Mucosa of descending colon (tissue), 3 donors: ENCODE measurements around the gene RHBDL1. TPM values are rescaled to one million over a fixed set of nuclear protein-coding genes. Genes with fewer than 3 reads are reported as not detected.

ENCODE experiments used
- ATAC-seq: fragments of 200-7000 bp; cut with Tn5 transposase; one replicate; pipeline ENCODE4 v1.9.1; 2020; ENCODE audit warnings: mild to moderate bottlenecking, moderate library complexity
- DNase-seq, 3 donors: peaks; one replicate each; pipeline ENCODE4 v3.0.0-alpha.2; 2020
- H3K36me3 ChIP-seq: fragments of 200-600 bp; one replicate; pipeline ENCODE4 v1.8.0; 2021; ENCODE audit warnings: low read depth, mild to moderate bottlenecking
- H3K4me1 ChIP-seq: fragments of 200-600 bp; one replicate; pipeline ENCODE4 v1.8.0; 2021; ENCODE audit warnings: low read depth, mild to moderate bottlenecking
- H3K4me3 ChIP-seq: fragments of 200-600 bp; one replicate; pipeline ENCODE4 v1.8.0; 2021; ENCODE audit warnings: mild to moderate bottlenecking
- H3K9me3 ChIP-seq: fragments of 200-600 bp; one replicate; pipeline ENCODE4 v1.8.0; 2021; ENCODE audit warnings: mild to moderate bottlenecking
- CTCF ChIP-seq: fragments of 200-600 bp; IDR thresholded peaks from one replicate; pipeline ENCODE4 v1.8.0; 2022; ENCODE audit warnings: antibody characterized with exemption, mild to moderate bottlenecking
- intact Hi-C, 2 donors: fragments of 100-400 bp; cut with DNase I in 1 of 2; cut with micrococcal nuclease in 1 of 2; formaldehyde crosslinking; loops; one replicate each; pipeline versions ENCODE4 v1.11.0 to v1.11.1; 2022; cut with DNase I, micrococcal nuclease
- total RNA-seq, 3 donors: library from RNA; stranded (reverse); fragmentation: NEBNext Ultra II Directional in 2 of 3; extraction: Animal tissue kit (Norgen Biotek cat#: 25700) in 2 of 3; gene quantifications; one replicate each; pipeline versions ENCODE4 v1.2.1 to v1.2.4, GENCODE V29; 2021 to 2023
- donor health status: DM: no; HTN: no; CAD: no; lungs with moderate emphysema.
- donor health status: DM: no; HTN: no; CAD: no.
- donor health status: DM: no; HTN: yes; CAD: no.

RHBDL1 gene
- total RNA-seq, 3 donors from 2014 or later = 2.8 to 3.4 (median 3.0) TPM

GRCh38 chr16:683396-684070 is 8.1 kb downstream of the RHBDL1 start:
- peaks cover 5% of the 10 kb centered on the region for H3K36me3 ChIP-seq
- ATAC-seq (no peak), DNase-seq (peak in 1 of 3 donors; percentile 37)
- no peaks in the 10 kb centered on the region for H3K9me3 ChIP-seq
- peak overlapping the region; percentile 48 for H3K4me3 ChIP-seq
- intact Hi-C loops = no loop called here
- no peak for TF ChIP-seq CTCF
- peaks cover 47% of the 10 kb centered on the region for H3K4me1 ChIP-seq

GRCh38 chr16:684071-684794 is 8.8 kb downstream of the RHBDL1 start, which contains the start of gene JMJD8:
Gene JMJD8 (minus strand): TSS chr16:684334. CDS start chr16:684319, 15 bp downstream.
- TF ChIP-seq CTCF = no peak
- peak within 1 kb of the TSS; percentile 48 for H3K4me3 ChIP-seq
- intact Hi-C loops = no loop called here
- ATAC-seq = peak; percentile 74
- peak; percentile 98 to 99 (median 99) for DNase-seq
- H3K9me3 ChIP-seq = no peaks in the 10 kb centered on the region
- H3K36me3 ChIP-seq = peaks cover 5% of the 10 kb centered on the region
- peaks cover 50% of the 10 kb centered on the region for H3K4me1 ChIP-seq

- H3K9me3 ChIP-seq = no peaks in the 10 kb centered on the region
- ATAC-seq = no peak
- H3K4me3 ChIP-seq = no peak overlapping the region
- H3K4me1 ChIP-seq = peaks cover 53% of the 10 kb centered on the region
- peaks cover 5% of the 10 kb centered on the region for H3K36me3 ChIP-seq
- peak; percentile 49 to 79 (median 62) for DNase-seq
- intact Hi-C loops = no loop called here
- no peak for TF ChIP-seq CTCF
These were observed 9.7 kb downstream of the RHBDL1 start for GRCh38 chr16:684961-685696.

GRCh38 chr16:685967-686366 is 10.5 kb downstream of the RHBDL1 start:
- peaks cover 51% of the 10 kb centered on the region for H3K4me1 ChIP-seq
- intact Hi-C loops = no loop called here
- DNase-seq = peak in 2 of 3 donors; percentile 78
- H3K36me3 ChIP-seq = peaks cover 5% of the 10 kb centered on the region
- no peak overlapping the region for H3K4me3 ChIP-seq
- peak; percentile 23 for TF ChIP-seq CTCF
- ATAC-seq = peak; percentile 7
- no peaks in the 10 kb centered on the region for H3K9me3 ChIP-seq

GRCh38 chr16:686459-687260 is 11.2 kb downstream of the RHBDL1 start:
- ATAC-seq = no peak
- peaks cover 5% of the 10 kb centered on the region for H3K36me3 ChIP-seq
- H3K9me3 ChIP-seq = no peaks in the 10 kb centered on the region
- H3K4me1 ChIP-seq = peaks cover 44% of the 10 kb centered on the region
- H3K4me3 ChIP-seq = no peak overlapping the region
- TF ChIP-seq CTCF = no peak
- intact Hi-C loops = no loop called here
- DNase-seq = no peak
